Epithelial cell of esophagus (primary cell): ENCODE measurements around the gene IPO13.
A peak's percentile ranks its signal among the peaks of the same experiment; 100 is the strongest.

Experiments
- DNase-seq: peaks from one replicate; pipeline ENCODE4 v3.0.0; 2010; ENCODE audit warnings: low read depth
- H3K4me3 ChIP-seq: 2 replicates; pipeline ENCODE4 v1.5.1; 2011; ENCODE audit warnings: mild to moderate bottlenecking, low read length, control low read depth
- CTCF ChIP-seq: IDR thresholded peaks from 2 replicates; pipeline ENCODE4 v1.5.1; 2011; ENCODE audit warnings: low read depth, mild to moderate bottlenecking, low read length, control low read depth, inconsistent platforms; ENCODE audit not compliant: insufficient read depth; ENCODE audit errors: missing control alignments

The IPO13 gene

GRCh38 chr1:43904660-43905551, 41.8 kb upstream of the IPO13 start:
- H3K4me3 ChIP-seq = no peak overlapping the region
- no peak for TF ChIP-seq CTCF
- DNase-seq = no peak

DNA sequence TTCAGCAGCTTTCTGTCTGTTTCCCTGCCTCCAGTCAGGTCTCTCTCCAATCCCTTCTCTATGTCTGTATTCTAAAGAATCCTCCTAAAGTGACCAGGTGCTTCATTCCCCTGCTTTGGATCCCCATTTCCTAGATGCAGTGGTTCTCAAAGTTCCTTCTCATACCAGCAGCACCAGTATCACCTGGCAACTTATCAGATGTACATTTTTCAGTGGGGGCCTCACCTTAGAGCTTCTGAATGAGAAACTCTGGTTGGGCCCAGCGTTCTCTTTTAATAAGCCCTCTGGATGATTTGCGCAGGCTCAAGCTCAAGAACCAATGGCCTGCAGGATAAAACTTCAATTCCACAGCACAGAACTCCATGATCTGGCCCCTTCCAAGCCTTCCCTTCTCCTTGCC, 38.5 kb upstream of the IPO13 start:
- DNase-seq = no peak
- H3K4me3 ChIP-seq = no peak overlapping the region
- TF ChIP-seq CTCF = no peak

- peak; percentile 49 for TF ChIP-seq CTCF
- no peak overlapping the region for H3K4me3 ChIP-seq
- peak; percentile 73 for DNase-seq
These were observed 37.9 kb upstream of the IPO13 start for GRCh38 chr1:43908858-43909257.

GRCh38 chr1:43910343-43910742, 36.4 kb upstream of the IPO13 start:
- no peak for TF ChIP-seq CTCF

DNA sequence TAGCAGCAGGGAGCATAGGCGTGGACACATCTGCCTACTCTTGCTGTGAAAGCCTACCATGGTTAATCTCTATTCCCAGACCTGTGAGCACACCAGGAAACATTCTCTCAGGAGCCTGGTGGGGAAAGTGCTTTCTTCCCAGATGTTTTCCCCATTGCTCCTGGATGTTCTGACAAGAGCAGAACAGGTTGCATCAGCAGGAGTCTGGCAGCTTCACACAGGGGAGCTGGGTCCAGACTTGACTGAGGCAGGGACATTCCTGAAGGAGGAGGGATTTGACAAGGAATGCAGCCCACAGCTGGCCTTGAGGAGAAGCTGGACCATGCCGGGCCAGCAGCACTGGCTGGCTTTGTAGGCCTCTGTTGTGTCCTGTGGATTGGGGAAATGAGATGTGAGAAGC, 34.1 kb upstream of the IPO13 start:
- no peak for TF ChIP-seq CTCF
- peak; percentile 97 for DNase-seq
- no peak overlapping the region for H3K4me3 ChIP-seq

More at GRCh38 chr1:43910343-43910742, 36.4 kb upstream of the IPO13 start:
- H3K4me3 ChIP-seq = no peak overlapping the region
- no peak for DNase-seq

- H3K4me3 ChIP-seq = no peak overlapping the region
- TF ChIP-seq CTCF = no peak
These were observed 33.7 kb upstream of the IPO13 start for GRCh38 chr1:43913051-43913501.

More at GRCh38 chr1:43913051-43913501, 33.7 kb upstream of the IPO13 start:
- DNase-seq = no peak
